Spleen (tissue), 7 donors: ENCODE data around the gene TENM3.

ENCODE experiments used
- POLR2A ChIP-seq, 3 donors: fragments of 450-650 bp; IDR thresholded peaks; one replicate each; pipeline ENCODE4 v1.5.1; 2017; ENCODE audit warnings: antibody characterized with exemption in 3 of 3, mild to moderate bottlenecking in 1 of 3
- POLR2AphosphoS5 ChIP-seq, 3 donors: sonication (generic); formaldehyde crosslinking; IDR thresholded peaks; one replicate each; pipeline ENCODE4 v1.5.1; 2017; ENCODE audit warnings: antibody characterized with exemption in 3 of 3
- TF ChIP-seq, protein P1 (sequence below), 11 experiments: fragments of 200-600 bp in 7 of 11; fragments of 450-650 bp in 4 of 11; sonication (generic) in 4 of 11; IDR thresholded peaks in 8 of 11; conservative IDR thresholded peaks in 3 of 11; 1 replicate in 7 of 11; 2 replicates in 4 of 11; pipeline versions ENCODE4 v1.4.0 to v1.8.0; 2016 to 2021; ENCODE audit warnings: antibody characterized with exemption in 11 of 11, inconsistent platforms in 4 of 11, mild to moderate bottlenecking in 1 of 11
- donor health status: DM: no; HTN: no; CAD: no; lungs with moderate emphysema.
- donor health status: DM: no; HTN: no; CAD: no.
- donor health status: DM: no; HTN: no; CAD: no.

DNA sequence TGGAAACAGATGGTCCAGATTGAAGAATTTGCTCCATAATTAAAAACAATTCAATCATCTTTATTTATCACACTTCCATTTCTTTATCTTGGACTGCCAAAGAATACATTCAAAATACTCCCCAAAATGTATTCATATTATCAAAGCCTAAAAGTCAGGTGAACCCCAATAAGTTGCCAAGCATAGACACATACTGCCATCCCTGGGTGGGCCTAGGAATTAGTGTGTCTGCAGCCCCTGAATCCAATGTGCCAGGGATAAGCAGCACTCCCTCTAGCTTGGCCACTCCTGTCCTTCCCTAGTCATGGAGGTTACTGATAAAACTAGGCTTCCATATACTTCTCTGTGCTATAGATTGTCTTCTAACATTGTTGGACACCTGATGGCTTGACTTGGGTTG is 199.9 kb downstream of the TENM3 start:
- TF ChIP-seq POLR2A (IDR thresholded peaks at IDR 0.05) (no peak), POLR2AphosphoS5 (IDR thresholded peaks at IDR 0.05) (no peak)
- TF ChIP-seq, protein P1, sequence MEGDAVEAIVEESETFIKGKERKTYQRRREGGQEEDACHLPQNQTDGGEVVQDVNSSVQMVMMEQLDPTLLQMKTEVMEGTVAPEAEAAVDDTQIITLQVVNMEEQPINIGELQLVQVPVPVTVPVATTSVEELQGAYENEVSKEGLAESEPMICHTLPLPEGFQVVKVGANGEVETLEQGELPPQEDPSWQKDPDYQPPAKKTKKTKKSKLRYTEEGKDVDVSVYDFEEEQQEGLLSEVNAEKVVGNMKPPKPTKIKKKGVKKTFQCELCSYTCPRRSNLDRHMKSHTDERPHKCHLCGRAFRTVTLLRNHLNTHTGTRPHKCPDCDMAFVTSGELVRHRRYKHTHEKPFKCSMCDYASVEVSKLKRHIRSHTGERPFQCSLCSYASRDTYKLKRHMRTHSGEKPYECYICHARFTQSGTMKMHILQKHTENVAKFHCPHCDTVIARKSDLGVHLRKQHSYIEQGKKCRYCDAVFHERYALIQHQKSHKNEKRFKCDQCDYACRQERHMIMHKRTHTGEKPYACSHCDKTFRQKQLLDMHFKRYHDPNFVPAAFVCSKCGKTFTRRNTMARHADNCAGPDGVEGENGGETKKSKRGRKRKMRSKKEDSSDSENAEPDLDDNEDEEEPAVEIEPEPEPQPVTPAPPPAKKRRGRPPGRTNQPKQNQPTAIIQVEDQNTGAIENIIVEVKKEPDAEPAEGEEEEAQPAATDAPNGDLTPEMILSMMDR (IDR thresholded peaks at IDR 0.05 in 8 of 11, conservative IDR thresholded peaks at IDR 0.05 in 3 of 11): no peak
